Stimulated activated CD8-positive, alpha-beta memory T cell treated with anti-CD3 and anti-CD28 coated beads, Interleukin-7, amount 100 ng/mL, for 24 hours (primary cell): ENCODE data around the gene ZBTB20.

Experiments
- DNase-seq: peaks from one replicate; pipeline ENCODE4 v3.0.0-alpha.2; 2020; ENCODE audit warnings: low read depth

The ZBTB20 gene

DNA sequence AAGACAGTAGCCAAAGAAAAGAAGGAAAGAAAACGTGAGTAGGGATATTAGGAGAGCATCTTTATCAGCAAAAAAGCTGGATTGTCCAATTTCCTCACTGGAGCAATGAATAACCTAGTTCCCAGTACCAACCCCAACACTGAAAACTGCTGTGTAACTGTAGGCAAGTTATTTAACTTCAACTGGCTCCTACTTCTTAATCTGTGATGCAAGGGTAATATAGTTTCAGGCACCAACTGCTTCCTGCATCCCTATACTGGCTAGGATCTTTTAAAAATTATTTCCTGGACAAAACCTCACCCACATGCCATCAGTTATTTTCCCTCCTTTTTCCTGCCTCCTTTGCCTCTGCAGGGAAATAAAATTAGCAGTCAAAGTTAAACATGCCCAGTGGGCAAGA, 59.6 kb downstream of the ZBTB20 start:
- no peak for DNase-seq

DNA sequence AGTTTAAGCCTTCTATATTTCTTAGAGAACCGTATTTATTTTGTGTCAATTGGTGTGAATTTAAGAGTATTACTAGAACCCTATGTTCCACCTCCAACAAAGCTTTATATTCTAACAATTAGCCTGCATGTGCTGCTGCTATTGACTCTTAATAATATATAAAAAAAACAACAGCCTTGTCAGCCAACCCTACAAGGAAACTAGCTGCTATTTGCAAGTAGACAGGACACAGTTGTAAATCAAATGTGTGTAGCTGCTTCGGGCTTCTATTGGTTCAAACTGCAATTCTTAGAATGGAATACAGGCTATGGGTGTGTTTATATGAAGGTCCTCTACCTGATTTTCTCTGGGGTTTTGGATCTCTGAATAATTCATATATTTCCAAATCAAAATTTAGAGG, 60.7 kb downstream of the ZBTB20 start:
- DNase-seq, result no peak

DNA sequence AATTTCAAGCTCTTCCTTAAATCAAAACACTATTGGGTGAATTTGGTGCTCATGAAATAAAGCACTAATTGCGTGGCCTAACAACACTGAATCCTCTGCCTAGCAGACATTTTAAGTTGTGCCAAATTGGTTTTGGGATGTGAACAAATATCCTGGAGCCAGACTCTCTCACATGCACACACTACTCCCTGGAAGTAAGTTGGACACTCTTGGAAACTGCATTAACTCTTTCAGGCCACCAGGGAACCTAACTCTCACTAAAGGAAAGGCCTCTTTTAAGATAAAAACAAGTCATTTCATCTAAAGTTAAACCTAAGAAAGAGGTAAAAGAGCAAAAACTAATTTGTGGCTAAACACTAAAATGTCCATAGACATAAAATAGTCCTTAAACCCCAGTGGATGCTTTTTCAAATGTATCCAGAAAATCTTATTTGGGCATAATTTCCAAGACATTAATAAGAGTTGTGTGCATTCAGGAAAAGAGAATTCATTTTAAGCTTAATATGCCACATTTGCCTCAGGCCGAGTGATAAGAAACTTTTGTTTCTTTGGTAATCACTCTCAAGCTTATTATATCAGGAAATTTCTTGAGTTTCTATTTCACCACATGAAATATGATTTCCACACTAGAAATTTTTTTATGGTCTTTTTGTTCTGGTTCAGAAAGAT, 61.8 kb downstream of the ZBTB20 start:
- no peak for DNase-seq

DNA sequence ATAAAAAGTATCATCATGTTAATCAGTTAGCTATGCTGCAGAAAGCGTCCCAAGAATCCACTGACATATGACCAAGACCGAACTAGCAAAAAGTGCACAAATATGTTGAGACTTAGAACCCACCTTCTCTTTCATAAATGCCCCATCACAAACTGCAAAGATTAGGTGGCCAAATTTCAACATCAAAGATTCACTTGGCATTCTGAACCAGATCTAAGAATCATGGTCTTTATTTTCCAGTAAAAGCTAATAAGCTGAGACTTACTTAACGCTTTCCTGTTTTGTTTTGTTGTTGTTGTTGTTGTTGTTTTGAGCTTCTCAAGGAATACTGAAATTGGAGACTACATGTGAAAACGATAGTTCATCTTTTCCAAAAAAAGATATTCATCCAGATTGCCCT, 62.4 kb downstream of the ZBTB20 start:
- no peak for DNase-seq

DNA sequence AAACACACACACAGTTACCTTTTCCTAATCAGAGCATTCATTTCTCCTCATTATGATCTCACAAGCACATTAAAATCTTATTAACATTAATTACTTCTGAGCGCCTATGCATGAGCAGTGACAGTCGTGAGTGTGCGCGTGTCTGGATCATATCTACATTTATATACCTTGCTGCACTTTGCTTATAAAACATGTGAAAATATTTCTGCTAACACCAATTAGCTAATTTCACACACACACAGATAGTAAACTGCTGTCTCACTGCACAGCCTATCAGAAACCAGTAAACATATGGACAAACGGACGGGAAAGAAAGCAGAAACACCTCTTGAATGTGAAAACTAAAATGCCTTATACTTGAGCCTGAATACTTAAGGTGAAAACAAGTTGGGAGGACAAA, 64.8 kb downstream of the ZBTB20 start:
- DNase-seq, result no peak

DNA sequence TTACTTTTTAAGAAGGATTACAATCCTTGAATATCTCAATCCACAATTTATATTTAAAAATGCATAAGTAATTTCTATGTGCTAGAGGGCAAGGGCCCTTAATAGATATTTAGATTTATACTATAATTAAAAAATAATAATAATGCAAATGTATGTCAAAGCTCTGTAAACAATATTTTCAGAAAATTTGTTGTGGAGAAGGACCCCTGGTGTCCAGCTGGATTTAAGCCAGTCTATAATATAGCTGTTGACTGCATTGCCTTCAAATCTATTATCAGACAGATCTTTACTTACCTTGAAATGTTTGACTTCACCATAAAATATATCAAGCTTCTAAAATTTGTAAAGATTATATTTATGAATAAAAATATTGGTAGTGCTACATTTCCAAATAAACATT, 65.6 kb downstream of the ZBTB20 start:
- no peak for DNase-seq

DNA sequence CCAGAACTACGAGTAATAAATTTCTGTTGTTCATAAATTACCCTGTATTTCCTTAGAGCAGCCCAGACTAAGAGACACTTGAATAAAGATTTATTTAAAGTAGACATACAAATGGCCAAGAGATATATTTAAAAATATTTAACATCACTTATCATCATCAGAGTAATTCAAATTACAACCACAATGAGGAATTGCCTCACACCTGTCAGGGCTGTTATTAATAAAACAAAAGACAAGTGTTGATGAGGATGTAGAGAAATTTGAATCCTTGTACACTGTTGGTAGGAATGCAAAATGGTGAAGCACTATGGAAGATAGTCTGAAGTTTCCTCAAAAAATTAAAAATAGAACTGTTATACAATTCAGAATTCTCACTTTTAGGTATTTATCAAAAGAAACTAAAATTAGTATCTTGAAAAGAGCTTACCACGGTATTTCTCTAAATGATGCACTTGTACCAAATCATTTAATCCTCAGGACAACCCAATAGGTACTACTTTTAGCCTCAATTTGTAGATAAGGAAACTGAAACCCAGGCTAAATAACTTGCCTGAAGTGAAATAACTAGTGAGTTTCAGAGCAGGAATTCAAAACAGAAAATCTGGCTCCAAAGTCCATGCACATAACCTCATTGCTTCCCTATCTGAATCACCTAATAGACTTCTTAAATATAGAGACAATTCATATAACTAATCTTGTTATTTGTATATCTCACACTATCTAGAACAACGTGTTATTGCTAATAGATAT, 69.4 kb downstream of the ZBTB20 start:
- no peak for DNase-seq

DNA sequence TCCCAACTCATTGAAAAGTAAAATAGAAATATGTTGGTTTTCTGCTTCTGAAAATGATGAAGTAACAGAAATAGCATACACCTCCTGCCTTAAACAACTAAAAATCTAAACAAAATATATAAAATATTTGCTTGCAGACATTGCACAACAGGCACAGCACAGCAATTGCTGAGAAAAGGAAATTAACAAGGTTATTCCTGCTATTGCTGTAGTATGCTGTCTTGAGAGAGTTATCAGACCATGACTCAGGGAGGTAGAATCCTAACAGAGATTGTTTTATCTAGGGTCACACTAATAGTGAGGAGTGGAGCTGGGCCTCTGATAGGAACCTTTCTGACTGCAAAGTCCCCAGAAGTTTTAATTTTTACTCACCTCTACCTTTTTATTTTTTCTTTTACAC, 72.6 kb downstream of the ZBTB20 start:
- no peak for DNase-seq

DNA sequence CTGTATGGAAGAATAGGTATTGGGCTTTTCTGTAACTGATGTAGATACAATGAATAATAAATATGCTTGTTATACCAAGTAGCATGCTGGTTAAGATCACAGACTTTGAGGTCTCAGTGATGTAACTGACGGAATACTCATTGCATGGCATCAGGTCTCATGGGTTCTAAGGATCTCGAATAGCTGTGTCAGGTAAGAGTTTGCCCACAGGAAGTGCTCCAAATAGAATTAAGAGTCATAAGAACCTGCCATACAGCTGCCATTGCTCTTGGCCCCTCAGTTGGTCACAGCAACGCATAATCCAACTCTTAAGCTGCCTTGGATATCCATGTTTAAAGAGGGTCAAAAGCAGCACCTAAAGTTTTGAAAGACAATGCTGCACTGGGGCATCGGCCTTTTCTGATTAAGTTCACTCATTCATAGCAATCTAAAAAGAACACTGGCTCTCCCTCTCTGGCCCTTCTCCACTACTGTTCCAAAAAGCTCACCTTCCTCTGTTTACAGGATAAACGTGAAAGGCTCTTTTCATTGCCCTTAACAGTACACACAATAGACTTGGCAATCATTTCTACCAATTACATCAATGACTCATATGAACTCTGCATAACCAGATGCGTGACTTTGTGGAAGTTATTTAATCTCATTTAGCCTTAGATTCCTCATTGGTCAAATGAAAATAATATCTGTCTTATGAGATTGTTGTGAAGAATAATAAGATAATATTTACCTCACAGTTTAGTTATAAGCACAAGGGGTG, 74.6 kb downstream of the ZBTB20 start:
- DNase-seq, result no peak

DNA sequence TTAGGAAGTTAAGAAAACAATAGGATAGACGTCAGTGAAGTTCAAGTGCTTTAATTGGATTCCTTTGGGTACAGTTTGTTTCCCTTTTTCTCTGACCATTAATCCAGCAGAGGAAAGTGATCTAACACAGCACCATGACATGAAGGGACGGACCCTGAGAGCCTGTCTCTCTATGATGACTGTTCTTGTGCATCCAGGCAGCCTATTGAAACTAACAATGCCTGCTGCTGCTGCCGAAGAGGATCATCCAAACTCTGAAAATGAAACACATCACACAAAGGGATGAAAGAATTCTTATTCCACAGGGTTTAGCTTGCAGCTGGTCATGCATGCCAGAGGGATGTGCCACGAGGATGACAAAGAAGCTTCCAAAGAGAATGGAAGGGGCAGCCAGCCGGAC, 75.5 kb downstream of the ZBTB20 start:
- no peak for DNase-seq

DNA sequence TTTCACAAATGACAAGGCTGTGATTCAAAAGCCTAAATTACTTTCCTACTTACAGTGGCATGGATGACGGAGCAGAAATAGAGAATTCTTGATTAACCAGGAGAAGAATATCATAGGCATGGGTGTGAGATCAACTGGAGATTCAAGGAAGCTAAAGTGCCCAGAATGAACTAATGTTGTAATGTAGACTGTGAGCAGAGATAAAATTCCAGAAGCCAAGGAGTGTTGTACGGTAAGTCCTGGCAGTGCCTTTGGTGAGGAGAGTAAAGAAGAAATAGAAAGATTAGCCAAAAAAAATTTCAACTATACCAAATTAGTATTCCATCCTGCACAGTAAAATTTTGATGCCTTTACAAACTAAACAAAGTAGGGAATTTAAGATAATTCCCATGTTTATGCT, 75.9 kb downstream of the ZBTB20 start:
- no peak for DNase-seq

DNA sequence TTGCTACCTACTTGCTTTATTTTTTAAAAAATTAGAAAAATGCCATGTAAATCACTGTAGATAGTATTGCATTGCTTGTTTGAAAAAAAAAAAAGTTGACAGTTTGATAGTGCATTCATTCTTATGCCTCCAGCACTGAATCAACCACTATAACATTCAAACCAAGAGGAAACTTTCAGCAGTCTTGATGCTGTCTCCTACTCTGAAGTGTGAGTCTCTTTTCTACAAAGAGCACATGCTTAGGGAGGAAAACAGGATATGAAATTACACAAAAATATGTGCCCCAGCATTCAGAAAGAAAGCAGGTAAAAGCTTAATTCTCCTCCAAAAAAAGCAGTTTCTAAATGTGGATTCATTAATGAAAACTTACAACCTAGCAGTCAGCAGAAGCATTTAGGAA, 78.3 kb downstream of the ZBTB20 start:
- DNase-seq, result no peak

DNA sequence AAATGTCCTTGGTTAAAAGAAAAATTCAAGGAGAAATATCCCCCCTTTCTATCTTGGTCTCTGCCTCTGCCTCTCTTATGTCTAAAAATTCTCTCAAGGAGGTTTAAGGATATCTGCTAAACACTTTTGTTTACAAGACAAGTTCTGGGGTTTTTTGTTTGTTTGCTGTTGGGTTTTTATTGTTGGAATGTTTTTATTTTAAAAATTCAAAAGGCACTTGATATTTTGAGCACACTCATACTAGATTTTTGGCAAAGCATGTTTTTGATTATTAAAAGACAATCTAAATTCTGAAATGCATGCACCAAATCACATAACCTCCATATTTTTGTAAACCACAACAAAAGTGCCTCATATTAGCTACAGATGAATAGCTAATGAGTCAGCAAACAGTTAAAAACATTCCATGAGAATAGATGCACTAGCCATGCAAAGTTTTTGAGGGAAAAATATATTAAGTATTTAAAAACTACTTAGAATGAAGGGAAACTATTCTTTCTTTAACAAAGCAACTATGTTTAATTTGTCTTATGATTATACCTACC, 84.6 kb downstream of the ZBTB20 start:
- DNase-seq, result no peak

DNA sequence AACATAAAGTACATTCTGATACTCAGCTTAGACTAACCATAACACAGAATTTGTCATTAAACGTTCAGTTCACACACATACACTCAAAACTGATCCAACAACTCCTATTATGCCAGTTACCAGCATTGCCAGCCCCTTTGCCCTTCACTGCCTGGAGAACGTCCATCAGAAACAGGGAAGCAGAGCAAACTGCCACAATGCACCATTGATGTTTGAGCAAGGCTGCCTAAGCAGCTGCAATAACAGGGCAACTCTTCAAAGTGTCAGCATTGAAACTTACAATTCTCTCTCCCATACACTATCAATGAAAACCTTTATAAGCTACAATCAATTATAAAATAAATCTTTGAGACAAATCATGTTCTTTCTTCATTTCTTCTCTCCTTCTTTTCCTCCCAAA, 85.1 kb downstream of the ZBTB20 start:
- DNase-seq, result no peak

DNA sequence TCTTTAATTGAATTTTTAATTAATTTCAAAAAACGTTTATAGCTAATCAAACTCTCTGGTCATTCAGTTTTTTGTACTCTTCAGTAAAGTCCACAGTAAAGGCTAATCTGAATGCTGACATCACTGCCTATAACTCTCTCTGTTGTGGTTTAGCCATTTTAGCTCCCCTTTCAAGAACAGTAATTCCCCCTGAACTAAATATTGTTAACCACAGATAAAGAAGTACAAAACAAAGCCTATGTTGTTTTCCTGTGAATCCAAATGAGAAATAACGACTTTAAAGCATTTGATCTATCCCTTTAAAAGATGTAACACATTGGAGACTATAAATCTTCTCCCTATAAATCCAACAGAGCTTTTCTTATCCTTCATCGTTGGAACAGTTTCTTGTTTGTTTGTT, 94.2 kb downstream of the ZBTB20 start:
- no peak for DNase-seq

DNA sequence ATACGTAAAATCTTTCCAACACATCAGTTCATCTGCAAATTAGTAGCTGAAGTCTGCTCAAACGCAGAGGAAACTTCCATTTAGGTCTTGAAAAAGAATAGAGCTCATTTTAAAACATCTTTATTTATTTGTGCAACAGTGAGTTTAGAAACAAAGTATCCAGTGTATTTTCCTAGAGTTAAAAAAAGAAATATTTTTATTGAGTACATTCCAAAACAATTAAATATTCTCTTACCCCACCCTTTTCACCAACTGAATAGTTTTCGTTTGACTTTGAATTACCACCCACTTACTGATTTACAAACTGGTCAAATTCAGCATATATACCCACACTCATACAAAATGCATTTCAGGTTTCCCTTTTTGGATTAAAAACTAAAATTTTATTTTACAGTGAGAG, 104.7 kb downstream of the ZBTB20 start:
- DNase-seq, result no peak

DNA sequence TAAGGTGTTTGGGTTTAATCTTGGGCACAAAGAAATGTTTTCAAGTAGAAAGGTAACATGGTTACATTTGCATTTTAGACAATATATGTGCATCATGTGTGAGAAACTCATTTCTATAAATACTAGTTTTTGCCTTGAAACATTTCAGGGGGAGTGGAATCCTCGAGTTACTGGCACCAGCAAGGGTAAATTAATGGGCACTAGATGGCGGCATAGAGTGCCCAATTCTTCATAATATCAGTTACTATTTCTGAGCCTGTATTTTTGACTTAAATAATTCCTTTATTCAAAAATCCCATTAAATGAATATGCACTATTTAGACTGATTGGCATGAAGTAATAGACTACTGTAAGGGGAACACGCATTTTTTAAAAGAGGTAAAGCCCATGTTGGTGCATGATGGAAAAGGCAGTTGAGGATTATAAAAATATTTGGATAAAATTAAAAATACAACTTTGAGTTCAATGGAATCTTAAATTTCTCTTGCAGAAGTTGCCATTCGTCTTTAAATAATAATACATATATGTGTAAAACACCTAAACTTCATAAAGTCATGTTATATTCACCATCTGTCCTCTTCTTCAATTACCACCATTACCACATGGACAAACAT, 106.3 kb downstream of the ZBTB20 start:
- DNase-seq, result peak; percentile 4

DNA sequence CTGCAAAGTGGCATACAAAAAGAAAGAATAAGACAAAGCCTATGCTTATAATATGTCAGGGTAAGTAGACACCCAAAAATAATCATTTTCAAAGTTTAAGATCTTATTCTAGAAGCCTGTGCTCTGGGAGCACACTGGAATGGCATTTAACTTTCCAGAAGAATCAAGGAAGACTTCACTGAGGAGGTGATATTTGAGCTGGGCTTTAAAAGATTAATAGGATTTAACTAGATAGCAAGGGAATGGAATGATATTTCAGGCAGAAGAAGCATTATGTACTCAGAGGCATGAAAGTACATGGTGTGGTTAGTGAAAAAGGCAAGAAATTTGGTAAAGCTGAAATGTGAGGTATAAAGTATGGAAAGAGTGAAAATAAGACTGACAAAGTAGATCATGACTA, 106.8 kb downstream of the ZBTB20 start:
- no peak for DNase-seq

DNA sequence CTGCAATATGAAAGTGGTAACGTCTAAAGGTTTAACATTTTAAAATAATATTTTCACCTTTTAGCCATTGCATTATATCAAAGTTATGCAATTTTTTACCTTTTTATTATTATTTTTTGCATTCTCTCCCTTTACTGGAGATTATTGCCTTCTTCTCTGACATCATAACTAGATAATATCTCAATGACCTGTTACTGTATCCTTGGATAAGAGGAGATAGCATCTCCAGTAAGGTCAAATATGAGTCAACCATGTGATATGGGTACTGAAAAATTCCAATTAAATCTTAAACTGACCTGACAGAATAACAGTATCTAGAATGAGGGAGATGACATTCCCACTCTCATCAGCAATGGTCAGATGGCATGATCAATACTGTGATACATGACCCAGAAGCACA, 108.3 kb downstream of the ZBTB20 start:
- DNase-seq, result no peak

DNA sequence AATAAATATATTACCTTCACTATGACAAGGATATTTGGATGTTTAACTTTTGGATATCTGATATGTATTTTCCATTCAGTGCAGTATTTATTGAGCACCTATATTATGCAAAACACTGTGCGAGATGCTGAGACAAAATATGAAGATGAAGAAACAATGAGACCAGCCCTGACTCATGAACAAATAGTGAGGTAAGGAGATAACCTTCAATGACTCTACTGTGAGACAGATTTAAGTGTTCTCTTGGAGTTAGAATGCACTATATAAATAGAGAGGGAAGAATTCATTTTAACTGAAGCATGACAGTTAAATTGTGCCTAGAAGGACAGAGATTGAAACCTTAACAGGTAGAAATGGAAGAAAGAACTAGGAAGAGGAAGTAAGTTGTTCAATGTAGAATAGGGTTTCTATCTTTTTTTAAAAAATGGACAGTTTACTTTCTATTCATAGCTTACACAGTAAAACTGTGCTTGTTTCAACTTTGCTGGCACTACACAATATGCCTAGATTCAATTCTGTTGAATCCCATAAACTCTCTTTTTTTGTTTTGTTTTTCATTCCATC, 124.2 kb downstream of the ZBTB20 start:
- DNase-seq, result no peak

DNA sequence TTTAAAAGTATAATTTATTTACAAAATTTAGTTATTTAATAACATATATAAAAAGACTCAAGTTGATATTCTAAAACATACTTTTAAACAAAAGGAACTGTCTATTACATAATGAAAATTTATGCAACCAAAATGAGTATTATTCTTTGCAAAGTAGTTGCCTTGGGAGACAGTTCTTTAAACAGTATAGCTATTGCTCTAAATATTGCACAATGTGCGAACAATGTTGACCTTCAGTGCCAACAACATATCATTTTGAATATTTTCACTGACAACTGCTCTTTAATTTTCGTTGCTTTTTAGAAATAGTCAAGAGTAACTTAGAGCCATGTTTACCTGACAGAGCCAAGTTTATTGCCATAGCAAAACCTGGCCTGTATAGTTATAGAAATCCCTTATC, 124.9 kb downstream of the ZBTB20 start:
- no peak for DNase-seq

DNA sequence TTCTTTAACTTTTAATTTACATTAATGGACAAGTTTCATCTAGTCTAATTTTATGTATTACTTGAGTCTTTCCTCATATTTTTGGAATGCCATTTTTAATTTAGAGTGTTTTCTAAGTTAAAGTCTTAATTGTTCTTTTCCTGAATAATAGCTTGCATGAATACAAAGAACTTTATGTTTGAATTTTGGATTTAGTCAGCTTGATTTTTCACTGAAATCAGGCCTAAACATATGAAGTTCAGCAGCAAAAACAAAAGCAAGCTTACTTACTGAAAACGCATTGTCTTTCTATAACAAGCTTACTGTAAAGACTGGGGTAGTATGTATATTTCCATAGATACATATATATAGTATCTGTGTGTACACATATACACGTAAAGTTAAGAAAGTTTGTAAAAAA, 126.0 kb downstream of the ZBTB20 start:
- DNase-seq, result no peak
